WERI-Rb-1 (cell line): ENCODE data around the gene KRTAP10-1.

Source experiments
- DNase-seq: peaks from one replicate; pipeline ENCODE4 v3.0.0-alpha.2; 2020
- H3K27ac ChIP-seq: fragments of 250-450 bp; sonication (Bioruptor Pico); 2 replicates; pipeline ENCODE4 v1.5.1; 2020; ENCODE audit warnings: mild to moderate bottlenecking, moderate library complexity
- H3K27me3 ChIP-seq: fragments of 250-450 bp; sonication (Bioruptor Pico); 2 replicates; pipeline ENCODE4 v1.5.1; 2021; ENCODE audit warnings: mild to moderate bottlenecking, low read depth, moderate library complexity; ENCODE audit not compliant: insufficient read depth, severe bottlenecking
- H3K36me3 ChIP-seq: fragments of 250-450 bp; sonication (Bioruptor Pico); 2 replicates; pipeline ENCODE4 v1.5.1; 2020; ENCODE audit warnings: mild to moderate bottlenecking, moderate library complexity
- H3K4me3 ChIP-seq: 2 replicates; pipeline ENCODE4 v1.5.1; 2011; ENCODE audit warnings: low read depth, mild to moderate bottlenecking, control low read depth, low read length
- H3K9me3 ChIP-seq: fragments of 250-450 bp; sonication (Bioruptor Pico); 2 replicates; pipeline ENCODE4 v1.5.1; 2021; ENCODE audit warnings: mild to moderate bottlenecking, moderate library complexity; ENCODE audit not compliant: severe bottlenecking
- CTCF ChIP-seq: IDR thresholded peaks from 2 replicates; pipeline ENCODE4 v1.5.1; 2011; ENCODE audit warnings: low read depth, mild to moderate bottlenecking, control low read depth, inconsistent platforms, low read length

Gene KRTAP10-1

DNA sequence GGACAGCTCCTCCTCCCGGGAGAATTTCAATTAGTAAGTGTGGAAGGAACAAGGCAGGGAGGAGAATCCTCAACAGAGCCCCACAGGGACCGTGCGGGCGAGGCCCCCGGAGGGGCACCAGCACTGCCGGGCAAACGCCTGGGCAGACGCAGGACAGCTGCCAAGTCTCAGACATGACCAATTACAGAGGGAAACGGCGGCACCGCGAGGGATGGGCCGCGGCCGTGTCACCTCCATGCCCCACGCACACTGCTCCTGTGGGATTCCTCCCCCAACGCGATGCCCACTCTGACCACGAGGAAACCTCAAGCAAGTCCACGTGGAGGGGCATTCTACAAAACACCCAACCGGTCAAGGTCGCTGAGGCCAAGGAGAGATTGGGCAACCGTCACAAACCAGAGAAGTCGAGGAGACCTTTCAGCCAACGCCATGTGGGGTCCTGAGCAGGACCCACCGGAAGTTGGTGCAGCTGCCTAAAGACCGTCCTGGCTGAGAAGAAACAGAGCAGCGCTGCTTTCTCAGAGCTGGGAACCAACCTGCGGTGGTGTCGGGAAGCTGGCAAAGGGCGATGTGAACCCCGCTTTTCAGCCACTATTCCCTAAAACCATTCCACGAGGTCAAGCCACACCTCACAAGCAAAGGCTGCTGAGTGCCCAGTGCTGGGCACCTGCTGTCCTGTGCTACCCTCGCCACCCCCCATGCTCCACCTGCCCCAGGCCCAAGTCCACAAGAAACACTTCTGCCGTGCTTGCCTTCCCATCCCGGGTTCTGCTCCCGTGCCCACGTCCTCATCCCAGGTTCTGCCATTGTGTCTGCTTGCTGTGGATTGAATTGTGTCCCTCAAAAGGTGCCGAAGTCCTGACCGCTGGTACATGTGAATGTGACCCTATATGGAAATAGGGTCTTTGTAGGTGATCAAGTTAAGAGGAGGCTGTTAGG is 32.1 kb upstream of the KRTAP10-1 start:
- Histone ChIP-seq H3K27ac (no peak overlapping the region), H3K36me3 (no peaks in the 10 kb centered on the region), H3K27me3 (no peaks in the 10 kb centered on the region), H3K4me3 (no peak overlapping the region), H3K9me3 (peaks cover 19% of the 10 kb centered on the region)
- TF ChIP-seq CTCF: no peak
- DNase-seq: no peak

- no peak overlapping the region for H3K27ac ChIP-seq
- no peak for TF ChIP-seq CTCF
- no peak overlapping the region for H3K4me3 ChIP-seq
- H3K9me3 ChIP-seq: peaks cover 14% of the 10 kb centered on the region
- no peaks in the 10 kb centered on the region for H3K27me3 ChIP-seq
- no peaks in the 10 kb centered on the region for H3K36me3 ChIP-seq
- DNase-seq: no peak
Observed at GRCh38 chr21:44571296-44571695, 31.3 kb upstream of the KRTAP10-1 start.

GRCh38 chr21:44569861-44570517 is 30.0 kb upstream of the KRTAP10-1 start:
- no peak for DNase-seq
- Histone ChIP-seq H3K36me3 (no peaks in the 10 kb centered on the region), H3K4me3 (no peak overlapping the region), H3K9me3 (peaks cover 17% of the 10 kb centered on the region), H3K27ac (no peak overlapping the region), H3K27me3 (no peaks in the 10 kb centered on the region)
- no peak for TF ChIP-seq CTCF

DNA sequence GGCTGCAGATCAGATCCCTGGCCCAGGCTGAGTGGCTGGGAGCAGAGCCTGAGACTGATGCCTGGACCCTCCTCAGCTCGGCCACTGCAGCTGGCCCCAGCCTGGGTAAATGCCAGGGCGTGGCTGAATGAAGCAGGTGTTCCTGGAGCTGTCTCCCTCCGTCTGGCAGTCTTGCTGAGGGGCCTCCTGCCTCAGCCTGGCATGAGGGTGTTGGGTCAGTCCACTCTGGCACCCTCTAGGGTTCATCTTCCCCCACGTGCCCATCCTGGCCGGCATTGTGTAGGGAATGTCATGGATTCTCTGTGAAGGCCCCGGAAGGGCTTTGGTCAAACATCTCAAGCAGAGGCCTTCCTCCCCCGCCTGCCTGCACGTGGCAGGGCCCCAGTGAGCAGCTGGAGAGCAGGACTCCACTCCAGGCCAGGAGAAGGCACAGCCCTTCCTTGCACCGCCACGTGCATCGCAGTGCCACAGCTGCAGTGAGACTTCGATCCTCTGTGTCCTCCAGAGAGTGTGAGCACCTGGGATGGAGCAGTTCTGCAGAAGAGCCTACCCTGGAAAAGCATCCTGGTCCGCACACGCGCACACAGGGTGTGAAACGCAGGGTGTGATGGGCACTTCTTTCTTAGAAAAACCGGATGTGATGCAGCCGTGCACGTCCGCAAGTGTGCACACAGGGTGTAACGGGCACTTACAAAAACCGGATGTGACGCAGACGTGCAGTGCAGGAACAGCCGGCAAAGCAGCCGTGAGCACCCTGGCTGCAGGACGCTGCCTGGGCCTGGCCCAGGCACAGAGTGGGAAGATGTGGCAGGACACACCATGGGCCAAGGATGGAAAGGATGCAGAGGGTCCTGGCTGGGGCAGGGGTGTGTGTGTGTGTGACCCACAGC is 28.9 kb upstream of the KRTAP10-1 start:
- no peak overlapping the region for H3K4me3 ChIP-seq
- H3K27ac ChIP-seq: no peak overlapping the region
- H3K9me3 ChIP-seq: peaks cover 17% of the 10 kb centered on the region
- no peaks in the 10 kb centered on the region for H3K36me3 ChIP-seq
- H3K27me3 ChIP-seq: no peaks in the 10 kb centered on the region
- no peak for TF ChIP-seq CTCF
- DNase-seq: no peak

- peaks cover 17% of the 10 kb centered on the region for H3K9me3 ChIP-seq
- H3K4me3 ChIP-seq: no peak overlapping the region
- TF ChIP-seq CTCF: no peak
- H3K27ac ChIP-seq: no peak overlapping the region
- H3K27me3 ChIP-seq: no peaks in the 10 kb centered on the region
- DNase-seq: no peak
- H3K36me3 ChIP-seq: no peaks in the 10 kb centered on the region
Observed at GRCh38 chr21:44568261-44568660, 28.3 kb upstream of the KRTAP10-1 start.
